Endothelial cell of umbilical vein (primary cell): ENCODE data around the gene CEP72. TPM values are rescaled to one million over a fixed set of nuclear protein-coding genes. Genes with fewer than 3 reads are reported as not detected.

ENCODE experiments used
- BruUV-seq: library from RNA; stranded (reverse); fragments of 400-500 nt; replicated peaks from 2 replicates; lab custom pipeline; 2021; lab: Mats Ljungman, UMichigan
- CTCF ChIA-PET: fragments of 300-600, 350-600 bp; sonication (Branson Sonifier 250); formaldehyde crosslinking; loops from one replicate; lab custom pipeline; 2021; ENCODE audit warnings: antibody characterized with exemption, inconsistent platforms; lab: Charles Lee
- POLR2A ChIA-PET: fragments of 300-600, 350-600 bp; sonication (Branson Sonifier 250); formaldehyde crosslinking; loops from one replicate; lab custom pipeline; 2021; ENCODE audit warnings: antibody characterized with exemption, inconsistent platforms; lab: Charles Lee
- DNase-seq: peaks from one replicate; pipeline ENCODE4 v3.0.0-alpha.2; 2011; ENCODE audit warnings: low read depth, low spot score
- FAIRE-seq: peaks from 2 replicates; lab custom pipeline; 2011; peaks lifted over from hg19 to GRCh38; lab: Jason Lieb, UNC
- H2AFZ ChIP-seq: 2 replicates; pipeline ENCODE4 v1.6.0; 2012; ENCODE audit warnings: low read depth, low read length, control low read depth, inconsistent platforms
- H3K27ac ChIP-seq: 2 replicates; pipeline ENCODE4 v1.5.1; 2011; ENCODE audit warnings: low read depth, mild to moderate bottlenecking, control low read depth, low read length, moderate library complexity; ENCODE audit not compliant: insufficient read depth
- H3K27me3 ChIP-seq, 2 experiments: 2 replicates each; pipeline versions ENCODE4 v1.6.0 to v1.6.1; 2011; ENCODE audit warnings: low read length in 2 of 2, mixed read lengths in 1 of 2; ENCODE audit not compliant: control insufficient read depth in 2 of 2, insufficient read depth in 2 of 2
- H3K36me3 ChIP-seq, 2 experiments: 2 replicates in 1 of 2; 3 replicates in 1 of 2; pipeline ENCODE4 v1.5.1; 2011; ENCODE audit warnings: low read length in 2 of 2, mild to moderate bottlenecking in 1 of 2, moderate library complexity in 1 of 2; ENCODE audit not compliant: control insufficient read depth in 2 of 2, insufficient read depth in 2 of 2; ENCODE audit errors: extremely low read depth in 1 of 2
- H3K4me1 ChIP-seq: 3 replicates; pipeline ENCODE4 v1.5.1; 2011; ENCODE audit warnings: mild to moderate bottlenecking, low read length; ENCODE audit not compliant: control insufficient read depth, insufficient read depth; ENCODE audit errors: extremely low read depth
- H3K4me2 ChIP-seq: 2 replicates; pipeline ENCODE4 v1.6.1; 2011; ENCODE audit warnings: low read length, control low read depth, mixed read lengths; ENCODE audit not compliant: insufficient read depth
- H3K4me3 ChIP-seq, 3 experiments: fragments of 200-600 bp in 1 of 3; sonication (generic), shearing (Covaris generic) in 1 of 3; replicated peaks in 1 of 3; 2 replicates each; pipeline ENCODE4 v1.5.1; 2011 to 2016; ENCODE audit warnings: control low read depth in 3 of 3, low read length in 3 of 3, mild to moderate bottlenecking in 2 of 3, inconsistent platforms in 1 of 3, low read depth in 1 of 3, moderate library complexity in 1 of 3; ENCODE audit not compliant: insufficient read depth in 1 of 3
- H3K79me2 ChIP-seq: 2 replicates; pipeline ENCODE4 v1.6.0; 2012; ENCODE audit warnings: low read length, inconsistent platforms; ENCODE audit not compliant: control insufficient read depth, insufficient read depth
- H3K9ac ChIP-seq: replicated peaks from 2 replicates; pipeline ENCODE3; 2011; ENCODE audit warnings: low read length, control low read depth; ENCODE audit not compliant: insufficient read depth; ENCODE audit errors: extremely low read depth
- H3K9me1 ChIP-seq: replicated peaks from 3 replicates; pipeline ENCODE4 v1.6.0; 2011; ENCODE audit warnings: mild to moderate bottlenecking, low read length; ENCODE audit not compliant: control insufficient read depth, insufficient read depth; ENCODE audit errors: extremely low read depth
- H3K9me3 ChIP-seq: replicated peaks from 2 replicates; pipeline ENCODE4 v1.5.1; 2012; ENCODE audit warnings: low read length, inconsistent platforms; ENCODE audit not compliant: control insufficient read depth, insufficient read depth
- H4K20me1 ChIP-seq: replicated peaks from 2 replicates; pipeline ENCODE3; 2011; ENCODE audit warnings: mild to moderate bottlenecking, low read length; ENCODE audit not compliant: control insufficient read depth, insufficient read depth; ENCODE audit errors: extremely low read depth
- EZH2 ChIP-seq: IDR thresholded peaks from 2 replicates; pipeline ENCODE4 v1.6.1; 2012; ENCODE audit warnings: borderline replicate concordance, low read depth, mild to moderate bottlenecking, moderate library complexity, low read length, inconsistent platforms; ENCODE audit not compliant: severe bottlenecking
- FOS ChIP-seq: IDR thresholded peaks from 2 replicates; pipeline ENCODE4 v1.6.1; 2011; ENCODE audit warnings: mild to moderate bottlenecking, low read length, moderate library complexity, borderline replicate concordance; ENCODE audit not compliant: insufficient read depth
- GATA2 ChIP-seq: IDR thresholded peaks from 2 replicates; pipeline ENCODE4 v1.7.0; 2011; ENCODE audit warnings: low read depth, mild to moderate bottlenecking, moderate library complexity, mixed read lengths, low read length; ENCODE audit not compliant: insufficient read length, insufficient read depth
- JUN ChIP-seq: IDR thresholded peaks from 2 replicates; pipeline ENCODE4 v1.6.1; 2011; ENCODE audit warnings: borderline replicate concordance, low read depth; ENCODE audit not compliant: insufficient read length, insufficient read depth
- MYC ChIP-seq: IDR thresholded peaks from one replicate; pipeline ENCODE4 v1.6.1; 2011; ENCODE audit warnings: mild to moderate bottlenecking, low read depth, low read length
- POLR2A ChIP-seq: IDR thresholded peaks from 2 replicates; pipeline ENCODE4 v1.6.1; 2012; ENCODE audit warnings: low read depth, mild to moderate bottlenecking, control low read depth, low read length
- POLR2AphosphoS5 ChIP-seq: IDR thresholded peaks from 2 replicates; pipeline ENCODE4 v1.6.1; 2012; ENCODE audit warnings: low read depth, mild to moderate bottlenecking, control low read depth, low read length, moderate library complexity; ENCODE audit not compliant: insufficient read depth
- dilution Hi-C: fragments of 300-500 bp; cut with MboI; formaldehyde crosslinking; loops from one replicate; pipeline ENCODE4 v1.15.0; 2019; ENCODE audit warnings: low sequenced_read_pairs; ENCODE audit not compliant: extremely low pct_ligation_motif_present
- intact Hi-C: fragments of 100-400 bp; cut with micrococcal nuclease; formaldehyde crosslinking; loops from one replicate; pipeline ENCODE4 v1.10.0; 2022
- polyA plus RNA-seq, 4 experiments: library from polyadenylated mRNA; depleted of rRNA in 3 of 4; stranded (reverse) in 3 of 4; unstranded in 1 of 4; fragments of >200 nt; gene quantifications; 2 replicates each; pipeline versions ENCODE4 v1.2.1 to v1.2.3, GENCODE V29; 2011 to 2012; ENCODE audit warnings: missing spikeins in 1 of 4
- total RNA-seq: library from RNA; stranded (reverse); gene quantifications from 2 replicates; pipeline ENCODE4 v1.2.3, GENCODE V29; 2021
- TF ChIP-seq, protein P1 (sequence below), 2 donors: IDR thresholded peaks; 1 replicate in 1 of 2; 2 replicates in 1 of 2; pipeline ENCODE4 v1.5.1; 2011; ENCODE audit warnings: low read length in 2 of 2, mild to moderate bottlenecking in 2 of 2, moderate library complexity in 2 of 2, control low read depth in 1 of 2, inconsistent platforms in 1 of 2, low read depth in 1 of 2; ENCODE audit not compliant: insufficient read depth in 1 of 2; ENCODE audit errors: extremely low read depth in 1 of 2
- TF ChIP-seq, protein P2 (sequence below): IDR thresholded peaks from 2 replicates; pipeline ENCODE4 v1.6.1; 2011; ENCODE audit not compliant: insufficient read depth, insufficient read length

The CEP72 gene
- total and polyA plus RNA-seq, 2 donors (not counting 3 experiments of a cell fraction or from before 2014, with no cell fraction given), result 2.9 to 9.5 TPM

DNA sequence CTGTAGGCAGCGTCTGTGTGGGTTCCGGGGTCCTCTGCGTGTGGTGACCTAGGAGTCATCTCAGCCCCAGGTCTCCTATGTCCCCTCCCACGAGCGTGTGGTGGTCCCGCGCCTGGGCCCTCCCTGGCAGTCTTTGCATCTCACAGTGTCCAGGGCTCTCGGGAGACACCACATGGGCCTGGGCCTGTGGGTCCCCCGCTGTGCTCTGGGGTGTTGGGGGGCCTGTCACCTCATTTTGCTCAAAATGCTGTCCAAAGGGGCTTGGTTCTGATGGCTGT lies 27.1 kb downstream of the CEP72 start:
- Histone ChIP-seq H3K27ac (no peak overlapping the region), H3K4me1 (no peaks in the 10 kb centered on the region), H3K27me3 (no peaks in the 10 kb centered on the region), H3K36me3 (peaks cover 0 to 10% of the 10 kb centered on the region in 2 experiments), H3K4me3 (no peak overlapping the region), H3K4me2 (no peak overlapping the region), H3K9me1 (no peaks in the 10 kb centered on the region), H3K9ac (no peak overlapping the region), H4K20me1 (no peaks in the 10 kb centered on the region), H3K79me2 (no peaks in the 10 kb centered on the region), H2AFZ (no peak overlapping the region), H3K9me3 (no peaks in the 10 kb centered on the region)
- intact Hi-C loops (loop anchor here (1.0 kb wide), 1 partner anchor 29 kb away; no protein-coding TSS in a partner anchor), dilution Hi-C loops (no loop called here)
- ChIA-PET POLR2A (no interaction called here), CTCF (no interaction called here)
- no peak for FAIRE-seq
- no TSS peak for BruUV-seq
- TF ChIP-seq, protein P1, sequence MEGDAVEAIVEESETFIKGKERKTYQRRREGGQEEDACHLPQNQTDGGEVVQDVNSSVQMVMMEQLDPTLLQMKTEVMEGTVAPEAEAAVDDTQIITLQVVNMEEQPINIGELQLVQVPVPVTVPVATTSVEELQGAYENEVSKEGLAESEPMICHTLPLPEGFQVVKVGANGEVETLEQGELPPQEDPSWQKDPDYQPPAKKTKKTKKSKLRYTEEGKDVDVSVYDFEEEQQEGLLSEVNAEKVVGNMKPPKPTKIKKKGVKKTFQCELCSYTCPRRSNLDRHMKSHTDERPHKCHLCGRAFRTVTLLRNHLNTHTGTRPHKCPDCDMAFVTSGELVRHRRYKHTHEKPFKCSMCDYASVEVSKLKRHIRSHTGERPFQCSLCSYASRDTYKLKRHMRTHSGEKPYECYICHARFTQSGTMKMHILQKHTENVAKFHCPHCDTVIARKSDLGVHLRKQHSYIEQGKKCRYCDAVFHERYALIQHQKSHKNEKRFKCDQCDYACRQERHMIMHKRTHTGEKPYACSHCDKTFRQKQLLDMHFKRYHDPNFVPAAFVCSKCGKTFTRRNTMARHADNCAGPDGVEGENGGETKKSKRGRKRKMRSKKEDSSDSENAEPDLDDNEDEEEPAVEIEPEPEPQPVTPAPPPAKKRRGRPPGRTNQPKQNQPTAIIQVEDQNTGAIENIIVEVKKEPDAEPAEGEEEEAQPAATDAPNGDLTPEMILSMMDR (IDR thresholded peaks at IDR 0.05; ENCODE audit: extremely low read depth in 1 of 2, insufficient read depth in 1 of 2, low read depth in 1 of 2, low read length in 2 of 2), result no peak
- TF ChIP-seq JUN (no peak), FOS (no peak), POLR2A (no peak), MYC (no peak)
- no peak for DNase-seq

DNA sequence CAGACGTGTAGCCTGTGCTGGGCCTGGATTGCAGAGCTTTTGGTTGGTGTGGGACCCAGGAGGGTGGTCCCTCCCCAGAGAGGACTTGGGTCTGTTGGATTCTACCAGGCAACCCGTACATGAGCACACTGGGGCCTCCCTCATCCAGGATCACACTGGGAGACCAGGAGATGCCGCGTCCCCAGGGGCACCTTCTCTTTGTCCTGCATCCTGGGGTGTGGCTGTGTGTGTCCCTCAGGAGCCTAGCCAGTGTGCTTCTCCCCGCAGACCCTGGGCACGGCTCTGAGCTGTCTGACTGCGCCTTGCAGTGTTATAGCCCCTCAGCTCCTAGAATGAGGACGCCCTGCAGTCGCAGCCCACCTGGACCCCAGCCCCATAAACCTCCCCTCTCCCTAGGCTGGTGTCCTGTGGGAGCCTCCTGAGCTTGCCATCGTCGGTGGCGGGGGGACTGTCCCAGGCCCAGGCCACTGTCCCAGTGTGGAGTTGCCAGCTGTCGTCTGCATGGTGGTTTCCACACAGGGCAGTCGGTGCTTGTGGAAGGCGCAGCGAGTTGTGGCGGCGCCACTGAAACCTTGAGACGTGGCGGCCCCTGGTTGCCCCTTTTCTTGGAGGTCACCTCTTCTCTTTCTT lies 27.6 kb downstream of the CEP72 start:
- TF ChIP-seq POLR2AphosphoS5, result no peak
- TF ChIP-seq GATA2, result no peak
- TF ChIP-seq JUN, result no peak
- TF ChIP-seq, protein P2, sequence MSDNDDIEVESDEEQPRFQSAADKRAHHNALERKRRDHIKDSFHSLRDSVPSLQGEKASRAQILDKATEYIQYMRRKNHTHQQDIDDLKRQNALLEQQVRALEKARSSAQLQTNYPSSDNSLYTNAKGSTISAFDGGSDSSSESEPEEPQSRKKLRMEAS, result no peak
- TF ChIP-seq, protein P1 (IDR thresholded peaks at IDR 0.05; ENCODE audit: extremely low read depth in 1 of 2, insufficient read depth in 1 of 2, low read depth in 1 of 2, low read length in 2 of 2), result no peak
- TF ChIP-seq POLR2A, result no peak
- no peak for TF ChIP-seq FOS
- no peak for TF ChIP-seq EZH2
- no peak for TF ChIP-seq MYC
- dilution Hi-C loops, result no loop called here
- intact Hi-C loops, result loop anchor here (1.0 kb wide), 1 partner anchor 29 kb away; no protein-coding TSS in a partner anchor
- Histone ChIP-seq H3K4me2 (no peak overlapping the region), H3K27me3 (no peaks in the 10 kb centered on the region), H3K27ac (no peak overlapping the region), H3K9me3 (no peaks in the 10 kb centered on the region), H3K79me2 (no peaks in the 10 kb centered on the region), H3K9ac (no peak overlapping the region), H3K4me1 (no peaks in the 10 kb centered on the region), H2AFZ (no peak overlapping the region), H4K20me1 (no peaks in the 10 kb centered on the region), H3K4me3 (no peak overlapping the region), H3K9me1 (no peaks in the 10 kb centered on the region), H3K36me3 (peaks cover 0 to 10% of the 10 kb centered on the region in 2 experiments)
- POLR2A ChIA-PET, result no interaction called here
- CTCF ChIA-PET, result no interaction called here
- DNase-seq, result no peak
- no TSS peak for BruUV-seq
- no peak for FAIRE-seq
